ENCODE data around the gene COMT. TPM values are rescaled to one million over a fixed set of nuclear protein-coding genes. Genes with fewer than 3 reads are reported as not detected.

Gene COMT
- polyA plus RNA-seq (2013, experiment 1 of 2): 11.0 TPM
- polyA plus RNA-seq (2013, experiment 2 of 2): 10.7 TPM

DNA sequence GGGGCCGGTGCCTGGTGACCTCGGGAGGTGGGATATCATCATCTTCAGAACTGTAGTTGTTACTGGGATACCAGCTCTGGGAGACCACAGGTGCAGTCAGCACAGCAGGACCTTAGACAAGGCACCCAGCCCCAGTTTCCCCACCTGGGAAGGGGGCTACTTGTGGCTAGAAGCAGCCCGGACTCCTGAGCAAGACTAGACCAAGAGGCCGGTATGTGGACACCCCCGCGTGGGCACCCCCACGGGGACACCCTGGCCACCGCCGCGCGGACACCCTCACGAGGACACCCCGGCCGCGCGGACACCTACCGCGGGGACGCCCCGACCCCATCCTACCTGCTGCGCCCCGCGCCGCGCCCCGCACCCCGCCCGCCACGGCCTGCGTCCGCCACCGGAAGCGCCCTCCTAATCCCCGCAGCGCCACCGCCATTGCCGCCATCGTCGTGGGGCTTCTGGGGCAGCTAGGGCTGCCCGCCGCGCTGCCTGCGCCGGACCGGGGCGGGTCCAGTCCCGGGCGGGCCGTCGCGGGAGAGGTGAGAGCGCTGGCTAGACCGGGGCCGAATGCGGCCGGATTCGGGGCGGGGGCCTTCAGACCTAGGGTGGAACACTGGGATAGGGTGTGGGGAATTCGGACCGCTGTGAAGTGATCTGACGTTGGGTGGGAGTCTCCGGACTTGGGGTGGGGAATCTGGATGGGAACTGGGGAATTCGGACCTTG is at the start of gene COMT, which contains the start of gene TXNRD2:
Gene COMT (plus strand): TSS at position 408 of the 718 bp plus-strand sequence. CDS start 20,755 bp downstream, outside the sequence.
Gene TXNRD2 (minus strand): TSS at position 454 of the 718 bp plus-strand sequence. CDS start 15 bp downstream, at position 439.
- Histone ChIP-seq H3K4ac (ENCODE audit: low read depth, low read length) (peak within 1 kb of the TSS; percentile 21), H3K79me2 (ENCODE audit: control insufficient read depth, insufficient read depth, low read length) (no peaks in the 10 kb centered on the region), H3K27ac (ENCODE audit: low read depth, low read length) (peak within 1 kb of the TSS; percentile 69), H3K27me3 (ENCODE audit: insufficient read depth, low read length, poor library complexity) (no peaks in the 10 kb centered on the region), H3K4me3 (ENCODE audit: low read length) (no peak within 1 kb of the TSS), H3K36me3 (ENCODE audit: control insufficient read depth, insufficient read depth, low read length) (no peaks in the 10 kb centered on the region), H4K5ac (ENCODE audit: low read length) (no peak within 1 kb of the TSS), H3K4me1 (ENCODE audit: control insufficient read depth, low read depth, low read length) (peaks cover 2% of the 10 kb centered on the region), H3K23ac (ENCODE audit: low read length) (no peak within 1 kb of the TSS), H2AK5ac (ENCODE audit: low read length) (no peak within 1 kb of the TSS), H4K8ac (ENCODE audit: low read depth, low read length) (peak within 1 kb of the TSS; percentile 59), H2BK15ac (replicated peaks; ENCODE audit: low read depth) (no peak within 1 kb of the TSS), H3K4me2 (ENCODE audit: low read length) (no peak within 1 kb of the TSS), H2BK5ac (ENCODE audit: low read length) (no peak within 1 kb of the TSS), H3K56ac (ENCODE audit: low read length) (peak within 1 kb of the TSS; percentile 71), H2BK120ac (ENCODE audit: low read depth, low read length) (no peak within 1 kb of the TSS), H3K9ac (ENCODE audit: low read length) (peak within 1 kb of the TSS; percentile 43), H3K18ac (ENCODE audit: low read length) (peak within 1 kb of the TSS; percentile 45), H3K79me1 (ENCODE audit: low read length) (no peaks in the 10 kb centered on the region)
- DNase-seq: peak; percentile 26
- WGBS (ENCODE audit: extremely low coverage, insufficient coverage, low lambda C conversion rate): no CpG with 5 or more reads among the region's 63 CpGs

DNA sequence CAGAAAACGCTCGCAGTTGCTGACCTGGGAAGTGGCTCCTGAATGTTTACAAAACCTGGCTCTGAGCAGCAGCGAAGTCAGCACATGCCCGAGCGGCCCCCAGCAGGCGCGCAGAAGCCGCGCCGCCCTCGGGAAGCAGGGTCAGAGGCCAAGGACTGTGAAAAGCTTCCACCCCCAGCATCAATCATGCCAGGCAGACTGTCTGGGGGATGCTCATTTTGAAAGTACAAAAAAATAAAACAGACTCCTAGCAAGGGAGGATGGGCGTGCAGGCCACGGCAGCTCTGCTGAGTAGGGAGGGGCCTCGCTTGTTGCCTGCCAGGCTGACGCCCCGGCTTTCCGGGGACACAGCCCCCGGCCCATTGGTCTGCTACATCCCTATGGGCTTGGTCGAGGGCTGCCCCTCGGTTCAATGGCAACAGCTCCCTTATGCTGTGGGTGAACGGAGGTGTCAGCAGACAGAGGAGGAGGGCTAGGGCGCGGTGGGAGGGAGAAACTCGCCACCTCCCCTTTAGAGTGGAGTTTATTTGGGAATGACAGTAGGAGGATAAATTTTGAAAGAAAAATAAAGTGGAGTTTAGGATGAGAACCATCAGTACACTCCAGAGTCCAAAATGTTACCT is 49.2 kb upstream of the COMT start:
- no peaks in the 10 kb centered on the region for H3K79me2 ChIP-seq (ENCODE audit: control insufficient read depth, insufficient read depth, low read length)
- DNase-seq: no peak
- peaks cover 10% of the 10 kb centered on the region for H3K4me1 ChIP-seq (ENCODE audit: control insufficient read depth, low read depth, low read length)
- no peak overlapping the region for H3K4me2 ChIP-seq (ENCODE audit: low read length)
- no peak overlapping the region for H2BK5ac ChIP-seq (ENCODE audit: low read length)
- H2BK120ac ChIP-seq (ENCODE audit: low read depth, low read length): peak overlapping the region; percentile 6
- H3K23ac ChIP-seq (ENCODE audit: low read length): no peak overlapping the region
- no peak overlapping the region for H2BK15ac ChIP-seq (replicated peaks; ENCODE audit: low read depth)
- no peaks in the 10 kb centered on the region for H3K27me3 ChIP-seq (ENCODE audit: insufficient read depth, low read length, poor library complexity)
- H3K9ac ChIP-seq (ENCODE audit: low read length): no peak overlapping the region
- H3K4me3 ChIP-seq (ENCODE audit: low read length): no peak overlapping the region
- H3K18ac ChIP-seq (ENCODE audit: low read length): peak overlapping the region; percentile 13
- H3K27ac ChIP-seq (ENCODE audit: low read depth, low read length): no peak overlapping the region
- no CpG with 5 or more reads among the region's 24 CpGs for WGBS (ENCODE audit: extremely low coverage, insufficient coverage, low lambda C conversion rate)
- no peak overlapping the region for H2AK5ac ChIP-seq (ENCODE audit: low read length)
- peak overlapping the region; percentile 57 for H3K4ac ChIP-seq (ENCODE audit: low read depth, low read length)
- H3K56ac ChIP-seq (ENCODE audit: low read length): peak overlapping the region; percentile 49
- no peak overlapping the region for H4K8ac ChIP-seq (ENCODE audit: low read depth, low read length)
- no peaks in the 10 kb centered on the region for H3K36me3 ChIP-seq (ENCODE audit: control insufficient read depth, insufficient read depth, low read length)
- no peaks in the 10 kb centered on the region for H3K79me1 ChIP-seq (ENCODE audit: low read length)
- H4K5ac ChIP-seq (ENCODE audit: low read length): no peak overlapping the region

DNA sequence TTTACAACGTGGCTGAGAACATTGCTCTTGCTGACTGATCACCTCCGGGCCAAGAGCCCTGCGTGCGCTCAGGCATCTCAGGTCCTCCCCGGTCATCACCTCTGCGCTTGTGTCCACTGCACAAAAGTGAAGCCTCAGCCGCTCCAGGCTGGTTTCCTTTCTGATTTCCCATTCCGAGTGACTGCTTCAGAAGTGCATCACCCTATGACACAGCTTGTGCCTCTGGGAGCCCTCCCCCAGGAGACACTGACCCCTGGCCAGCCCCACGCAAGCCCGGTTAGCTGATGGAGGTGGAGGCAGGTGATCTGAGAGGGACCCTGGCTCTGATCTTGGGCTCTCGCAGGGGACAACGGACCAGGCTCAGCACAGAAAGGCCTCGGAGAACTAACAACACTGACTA is 48.6 kb upstream of the COMT start:
- no peak for DNase-seq
- H3K4me2 ChIP-seq (ENCODE audit: low read length): no peak overlapping the region
- no peaks in the 10 kb centered on the region for H3K36me3 ChIP-seq (ENCODE audit: control insufficient read depth, insufficient read depth, low read length)
- no peak overlapping the region for H4K5ac ChIP-seq (ENCODE audit: low read length)
- H3K79me1 ChIP-seq (ENCODE audit: low read length): no peaks in the 10 kb centered on the region
- H3K18ac ChIP-seq (ENCODE audit: low read length): no peak overlapping the region
- H3K4me3 ChIP-seq (ENCODE audit: low read length): no peak overlapping the region
- H2BK15ac ChIP-seq (replicated peaks; ENCODE audit: low read depth): no peak overlapping the region
- peak overlapping the region; percentile 21 for H3K4ac ChIP-seq (ENCODE audit: low read depth, low read length)
- peak overlapping the region; percentile 28 for H3K56ac ChIP-seq (ENCODE audit: low read length)
- peak overlapping the region; percentile 18 for H2AK5ac ChIP-seq (ENCODE audit: low read length)
- H2BK120ac ChIP-seq (ENCODE audit: low read depth, low read length): no peak overlapping the region
- no peak overlapping the region for H3K23ac ChIP-seq (ENCODE audit: low read length)
- no peak overlapping the region for H3K27ac ChIP-seq (ENCODE audit: low read depth, low read length)
- no peaks in the 10 kb centered on the region for H3K27me3 ChIP-seq (ENCODE audit: insufficient read depth, low read length, poor library complexity)
- WGBS (ENCODE audit: extremely low coverage, insufficient coverage, low lambda C conversion rate): no CpG with 5 or more reads among the region's 13 CpGs
- H2BK5ac ChIP-seq (ENCODE audit: low read length): no peak overlapping the region
- H3K79me2 ChIP-seq (ENCODE audit: control insufficient read depth, insufficient read depth, low read length): no peaks in the 10 kb centered on the region
- H4K8ac ChIP-seq (ENCODE audit: low read depth, low read length): no peak overlapping the region
- H3K9ac ChIP-seq (ENCODE audit: low read length): no peak overlapping the region
- peaks cover 10% of the 10 kb centered on the region for H3K4me1 ChIP-seq (ENCODE audit: control insufficient read depth, low read depth, low read length)

DNA sequence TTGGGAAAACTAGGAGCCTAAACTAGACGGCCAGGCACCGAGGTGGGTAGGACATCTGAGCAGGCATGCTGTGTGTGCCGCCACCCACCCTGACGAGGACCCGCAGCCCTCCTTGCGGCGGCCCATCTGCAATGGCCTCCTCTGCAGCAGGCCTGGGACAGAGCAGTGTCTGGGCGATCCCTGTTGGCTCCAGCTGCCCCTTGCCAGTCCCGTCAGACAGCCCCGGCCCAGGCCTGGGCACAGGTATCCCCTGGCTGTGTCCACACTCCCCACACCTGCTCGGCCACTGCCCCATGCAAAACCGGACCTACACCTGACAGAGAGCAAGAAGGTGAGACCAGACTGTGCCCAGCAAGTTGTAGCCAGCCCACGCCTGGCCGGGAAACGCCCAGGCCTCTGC is 48.2 kb upstream of the COMT start:
- no peak overlapping the region for H3K4me2 ChIP-seq (ENCODE audit: low read length)
- no peak overlapping the region for H4K5ac ChIP-seq (ENCODE audit: low read length)
- no peak overlapping the region for H2BK5ac ChIP-seq (ENCODE audit: low read length)
- H3K79me1 ChIP-seq (ENCODE audit: low read length): no peaks in the 10 kb centered on the region
- H3K79me2 ChIP-seq (ENCODE audit: control insufficient read depth, insufficient read depth, low read length): no peaks in the 10 kb centered on the region
- H3K4me1 ChIP-seq (ENCODE audit: control insufficient read depth, low read depth, low read length): peaks cover 10% of the 10 kb centered on the region
- no peak overlapping the region for H2BK15ac ChIP-seq (replicated peaks; ENCODE audit: low read depth)
- no peak for DNase-seq
- H3K18ac ChIP-seq (ENCODE audit: low read length): no peak overlapping the region
- peak overlapping the region; percentile 10 for H3K56ac ChIP-seq (ENCODE audit: low read length)
- H4K8ac ChIP-seq (ENCODE audit: low read depth, low read length): no peak overlapping the region
- H3K27ac ChIP-seq (ENCODE audit: low read depth, low read length): no peak overlapping the region
- H2BK120ac ChIP-seq (ENCODE audit: low read depth, low read length): no peak overlapping the region
- no peak overlapping the region for H3K23ac ChIP-seq (ENCODE audit: low read length)
- H2AK5ac ChIP-seq (ENCODE audit: low read length): no peak overlapping the region
- WGBS (ENCODE audit: extremely low coverage, insufficient coverage, low lambda C conversion rate): no CpG with 5 or more reads among the region's 15 CpGs
- no peak overlapping the region for H3K4me3 ChIP-seq (ENCODE audit: low read length)
- no peaks in the 10 kb centered on the region for H3K27me3 ChIP-seq (ENCODE audit: insufficient read depth, low read length, poor library complexity)
- H3K4ac ChIP-seq (ENCODE audit: low read depth, low read length): no peak overlapping the region
- no peaks in the 10 kb centered on the region for H3K36me3 ChIP-seq (ENCODE audit: control insufficient read depth, insufficient read depth, low read length)
- no peak overlapping the region for H3K9ac ChIP-seq (ENCODE audit: low read length)

DNA sequence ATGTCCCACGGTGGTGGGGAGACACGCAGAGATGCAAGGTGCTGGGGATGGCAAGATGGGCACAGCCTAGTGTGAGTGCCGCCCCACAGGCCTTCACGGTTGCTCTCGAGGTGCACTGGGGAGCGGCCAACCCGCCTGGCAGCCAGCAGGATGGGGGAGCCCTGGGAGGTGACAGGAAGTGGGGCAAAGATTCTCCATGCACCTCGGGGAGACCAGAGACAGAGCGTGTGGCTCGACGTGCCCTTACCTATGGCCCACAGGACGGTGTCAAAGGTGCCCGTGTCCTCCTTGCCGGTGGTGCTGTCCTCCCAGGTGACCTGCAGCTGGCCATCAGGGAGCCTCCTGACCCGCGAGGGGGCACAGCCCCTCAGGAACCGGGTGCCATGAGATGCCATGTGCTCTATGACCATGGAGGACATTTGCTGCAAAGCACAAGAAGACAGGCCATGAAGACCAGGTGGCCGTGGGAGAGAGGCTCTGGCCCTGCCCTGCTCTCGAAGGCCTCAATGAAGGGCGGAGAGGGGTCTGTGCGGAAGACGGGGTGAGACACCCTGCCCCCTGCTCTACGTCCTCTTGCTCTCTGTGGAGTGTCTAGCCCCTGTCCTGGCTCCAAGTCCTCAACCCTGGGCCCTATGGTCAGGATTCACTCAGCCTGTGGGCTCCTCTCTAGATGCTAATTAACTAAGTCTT is 46.3 kb upstream of the COMT start:
- H2BK120ac ChIP-seq (ENCODE audit: low read depth, low read length): no peak overlapping the region

More for the DNA sequence above, 46.3 kb upstream of the COMT start:
- no peak overlapping the region for H3K9ac ChIP-seq (ENCODE audit: low read length)
- no peak overlapping the region for H3K18ac ChIP-seq (ENCODE audit: low read length)
- H2BK5ac ChIP-seq (ENCODE audit: low read length): no peak overlapping the region
- no peak overlapping the region for H4K5ac ChIP-seq (ENCODE audit: low read length)
- no peak overlapping the region for H3K27ac ChIP-seq (ENCODE audit: low read depth, low read length)
- no peaks in the 10 kb centered on the region for H3K79me2 ChIP-seq (ENCODE audit: control insufficient read depth, insufficient read depth, low read length)
- no peak overlapping the region for H3K4me3 ChIP-seq (ENCODE audit: low read length)
- no peak overlapping the region for H3K56ac ChIP-seq (ENCODE audit: low read length)
- H3K79me1 ChIP-seq (ENCODE audit: low read length): no peaks in the 10 kb centered on the region
- H3K23ac ChIP-seq (ENCODE audit: low read length): no peak overlapping the region
- H3K4me2 ChIP-seq (ENCODE audit: low read length): no peak overlapping the region
- no peaks in the 10 kb centered on the region for H3K27me3 ChIP-seq (ENCODE audit: insufficient read depth, low read length, poor library complexity)
- no peak overlapping the region for H2BK15ac ChIP-seq (replicated peaks; ENCODE audit: low read depth)
- no CpG with 5 or more reads among the region's 23 CpGs for whole genome bisulfite sequencing (ENCODE audit: extremely low coverage, insufficient coverage, low lambda C conversion rate)
- H3K4ac ChIP-seq (ENCODE audit: low read depth, low read length): no peak overlapping the region
- peaks cover 10% of the 10 kb centered on the region for H3K4me1 ChIP-seq (ENCODE audit: control insufficient read depth, low read depth, low read length)
- H2AK5ac ChIP-seq (ENCODE audit: low read length): no peak overlapping the region
- no peak overlapping the region for H4K8ac ChIP-seq (ENCODE audit: low read depth, low read length)
- no peaks in the 10 kb centered on the region for H3K36me3 ChIP-seq (ENCODE audit: control insufficient read depth, insufficient read depth, low read length)
- DNase-seq: no peak
